Liver (tissue), 9 donors: Measurements from ENCODE around the gene CDCA8. TPM values are rescaled to one million over a fixed set of nuclear protein-coding genes. Genes with fewer than 3 reads are reported as not detected.

Source experiments
- DNase-seq: peaks from one replicate; pipeline ENCODE4 v3.0.0-alpha.2; 2017; ENCODE audit warnings: low spot score
- H3K27ac ChIP-seq, 2 donors: one replicate each; pipeline ENCODE4 v1.7.0; 2013; ENCODE audit warnings: inconsistent platforms in 2 of 2, low read length in 2 of 2, control low read depth in 1 of 2, low read depth in 1 of 2, mild to moderate bottlenecking in 1 of 2
- H3K27me3 ChIP-seq, 4 donors: one replicate each; pipeline versions ENCODE4 v1.6.1 to v1.7.0; 2013; ENCODE audit warnings: low read length in 3 of 4, inconsistent platforms in 1 of 4, mild to moderate bottlenecking in 1 of 4, moderate library complexity in 1 of 4; ENCODE audit not compliant: control insufficient read depth in 4 of 4, insufficient read depth in 4 of 4
- H3K36me3 ChIP-seq, 4 donors: one replicate each; pipeline versions ENCODE4 v1.6.1 to v1.7.0; 2013; ENCODE audit warnings: low read length in 3 of 4, mild to moderate bottlenecking in 3 of 4, low read depth in 1 of 4, moderate library complexity in 1 of 4; ENCODE audit not compliant: control insufficient read depth in 4 of 4, insufficient read depth in 3 of 4
- H3K4me1 ChIP-seq, 4 donors: one replicate each; pipeline versions ENCODE4 v1.6.1 to v1.7.0; 2013; ENCODE audit warnings: low read length in 3 of 4, mild to moderate bottlenecking in 3 of 4, moderate library complexity in 1 of 4; ENCODE audit not compliant: control insufficient read depth in 4 of 4, insufficient read depth in 4 of 4
- H3K4me3 ChIP-seq, 3 donors: one replicate each; pipeline versions ENCODE4 v1.6.1 to v1.7.0; 2013; ENCODE audit warnings: low read length in 3 of 3, control low read depth in 1 of 3, low read depth in 1 of 3, mild to moderate bottlenecking in 1 of 3
- H3K9ac ChIP-seq, 2 donors: one replicate each; pipeline ENCODE4 v1.7.0; 2013; ENCODE audit warnings: low read length in 2 of 2, mild to moderate bottlenecking in 2 of 2, moderate library complexity in 2 of 2, control low read depth in 1 of 2, low read depth in 1 of 2
- H3K9me3 ChIP-seq, 4 donors: one replicate each; pipeline versions ENCODE4 v1.6.1 to v1.7.0; 2013; ENCODE audit warnings: low read length in 3 of 4; ENCODE audit not compliant: control insufficient read depth in 4 of 4
- EGR1 ChIP-seq, 2 donors: IDR thresholded peaks; 2 replicates each; pipeline ENCODE4 v1.6.1; 2016 to 2018; ENCODE audit warnings: antibody characterized with exemption in 2 of 2, low read depth in 2 of 2
- FOXA1 ChIP-seq: IDR thresholded peaks from 2 replicates; pipeline ENCODE4 v1.6.1; 2016; ENCODE audit warnings: antibody characterized with exemption
- FOXA2 ChIP-seq: IDR thresholded peaks from 2 replicates; pipeline ENCODE4 v1.6.1; 2016; ENCODE audit warnings: antibody characterized with exemption
- GABPA ChIP-seq, 2 donors: IDR thresholded peaks in 1 of 2; conservative IDR thresholded peaks in 1 of 2; 2 replicates each; pipeline ENCODE4 v1.6.1; 2016; ENCODE audit warnings: antibody characterized with exemption in 2 of 2, mild to moderate bottlenecking in 1 of 2, moderate library complexity in 1 of 2
- HNF4A ChIP-seq, 2 donors: conservative IDR thresholded peaks; 2 replicates each; pipeline ENCODE4 v1.6.1; 2016; ENCODE audit warnings: antibody characterized with exemption in 2 of 2, mild to moderate bottlenecking in 2 of 2
- HNF4G ChIP-seq: IDR thresholded peaks from 2 replicates; pipeline ENCODE4 v1.6.1; 2016; ENCODE audit warnings: antibody characterized with exemption
- JUND ChIP-seq, 2 donors: IDR thresholded peaks; 2 replicates each; pipeline ENCODE4 v1.6.1; 2016; ENCODE audit warnings: antibody characterized with exemption in 2 of 2
- NR2F2 ChIP-seq: IDR thresholded peaks from 2 replicates; pipeline ENCODE4 v1.6.1; 2016; ENCODE audit warnings: antibody characterized with exemption
- RAD21 ChIP-seq, 2 donors: IDR thresholded peaks; 2 replicates each; pipeline ENCODE4 v1.6.1; 2016; ENCODE audit warnings: antibody characterized with exemption in 2 of 2, mild to moderate bottlenecking in 2 of 2
- RXRA ChIP-seq, 2 donors: IDR thresholded peaks; 2 replicates each; pipeline ENCODE4 v1.6.1; 2017 to 2018; ENCODE audit warnings: antibody characterized with exemption in 2 of 2, mild to moderate bottlenecking in 1 of 2
- SP1 ChIP-seq: IDR thresholded peaks from 2 replicates; pipeline ENCODE4 v1.6.1; 2018; ENCODE audit warnings: antibody characterized with exemption, mild to moderate bottlenecking
- TAF1 ChIP-seq: conservative IDR thresholded peaks from 2 replicates; pipeline ENCODE4 v1.6.1; 2016; ENCODE audit warnings: antibody characterized with exemption, mild to moderate bottlenecking
- YY1 ChIP-seq: IDR thresholded peaks from 2 replicates; pipeline ENCODE4 v1.6.1; 2016; ENCODE audit warnings: antibody characterized with exemption, mild to moderate bottlenecking
- WGBS: extraction: QIAGEN DNeasy Blood & Tissue Kit; methylation state at CpG from one replicate; pipeline ENCODE4 v1.1.7; 2013; 5-methylcytosine and 5-hydroxymethylcytosine counted together
- polyA plus RNA-seq, 2 donors: library from polyadenylated mRNA; stranded (reverse) in 1 of 2; unstranded in 1 of 2; fragments of 200-250 nt in 1 of 2; fragments of >200 nt in 1 of 2; fragmentation: Nextera tagmentation in 1 of 2; extraction: Ambion mirVana in 1 of 2; gene quantifications; one replicate each; pipeline versions ENCODE4 v1.2.1 to v1.2.3, GENCODE V29; 2013 to 2015
- total RNA-seq, 2 donors: library from RNA; depleted of rRNA; stranded (reverse); fragments of >200 nt; gene quantifications; one replicate each; pipeline ENCODE4 v1.2.3, GENCODE V29; 2014
- TF ChIP-seq, protein P1 (sequence below): fragments of 150-350 bp; IDR thresholded peaks from 2 replicates; pipeline ENCODE4 v1.5.1; 2017; ENCODE audit warnings: improper control_type of control experiment, low read depth, low read length; ENCODE audit not compliant: missing input control
- TF ChIP-seq, protein P2 (sequence below): IDR thresholded peaks from 2 replicates; pipeline ENCODE4 v1.6.1; 2016; ENCODE audit warnings: antibody characterized with exemption
- TF ChIP-seq, protein P3 (sequence below): IDR thresholded peaks from 2 replicates; pipeline ENCODE4 v1.6.1; 2016; ENCODE audit warnings: antibody characterized with exemption
- TF ChIP-seq, protein P4 (sequence below): IDR thresholded peaks from 2 replicates; pipeline ENCODE4 v1.6.1; 2016; ENCODE audit warnings: antibody characterized with exemption
- TF ChIP-seq, protein P5 (sequence below): IDR thresholded peaks from 2 replicates; pipeline ENCODE4 v1.6.1; 2016; ENCODE audit warnings: antibody characterized with exemption, mild to moderate bottlenecking
- donor health status: healthy.
- donor health status: healthy.
- donor health status: healthy.
- donor health status: healthy.
- donor health status: healthy.

Gene CDCA8
- total and polyA plus RNA-seq, 4 donors = 0.25 to 16.5 (median 1.4) TPM

DNA sequence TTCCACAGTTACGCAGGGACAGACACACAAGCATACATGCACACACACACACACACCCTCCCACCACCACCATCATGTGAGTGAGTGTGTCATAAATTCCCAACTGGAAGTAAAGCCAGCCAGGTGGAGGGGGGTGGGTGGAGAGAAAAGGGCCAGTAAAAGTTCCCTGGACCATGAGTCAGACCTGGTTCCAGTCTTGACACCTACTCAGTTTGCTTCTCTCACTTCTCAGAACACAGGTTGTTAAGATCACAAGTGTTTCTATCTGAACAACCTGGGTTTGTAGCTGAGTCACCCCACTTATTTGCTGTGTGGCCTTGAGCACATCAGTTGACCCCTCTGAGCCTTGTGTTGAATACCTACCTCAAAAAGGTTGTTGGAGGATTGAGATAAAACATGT lies 63.0 kb downstream of the CDCA8 start:
- H3K27me3 ChIP-seq = peaks cover 5 to 10% (median 6%) of the 10 kb centered on the region in 4 donors
- WGBS = 89% methylated on average over 1 of the region's 1 CpG
- peaks cover 0 to 4% (median 2%) of the 10 kb centered on the region in 4 donors for H3K4me1 ChIP-seq
- no peak for DNase-seq
- no peak overlapping the region for H3K9ac ChIP-seq
- no peak overlapping the region for H3K4me3 ChIP-seq
- TF ChIP-seq NR2F2 (no peak), FOXA1 (no peak), FOXA2 (no peak), RAD21 (IDR thresholded peaks at IDR 0.05) (no peak)
- H3K27ac ChIP-seq = no peak overlapping the region
- H3K36me3 ChIP-seq = no peaks in the 10 kb centered on the region
- H3K9me3 ChIP-seq = no peaks in the 10 kb centered on the region

DNA sequence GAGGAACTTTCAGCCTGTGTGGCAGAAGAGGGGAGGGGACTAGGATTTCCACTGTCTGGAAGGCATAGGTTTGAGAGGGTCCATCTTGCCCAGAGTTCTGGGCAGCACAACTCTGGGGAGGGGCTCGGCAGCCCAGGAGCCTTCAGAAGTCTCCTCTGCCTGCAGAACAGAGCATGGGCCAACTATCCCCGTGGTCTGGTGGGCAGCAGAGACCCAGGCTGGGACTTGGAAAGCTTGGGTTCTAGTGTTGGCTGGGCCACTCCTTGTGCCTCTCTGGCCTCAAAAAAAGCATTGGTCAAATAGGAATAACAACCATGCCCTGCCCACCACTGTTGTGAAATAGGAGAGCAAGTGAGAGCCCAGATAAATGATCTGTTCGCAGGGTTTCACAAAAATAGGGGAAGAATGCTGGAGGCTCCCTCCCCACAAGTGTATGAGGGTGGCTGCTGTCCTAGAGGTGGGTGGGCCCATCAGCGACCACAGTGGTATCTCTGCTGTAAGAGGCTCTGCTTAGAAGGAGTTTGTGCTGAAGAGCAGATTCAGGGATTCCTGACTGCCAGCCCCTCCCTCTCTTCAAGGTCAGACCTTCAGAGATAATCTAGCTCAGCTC lies 63.7 kb downstream of the CDCA8 start:
- Histone ChIP-seq H3K9ac (no peak overlapping the region), H3K36me3 (no peaks in the 10 kb centered on the region), H3K27me3 (peaks cover 5 to 10% (median 6%) of the 10 kb centered on the region in 4 donors), H3K4me3 (no peak overlapping the region), H3K4me1 (peaks cover 0 to 4% (median 2%) of the 10 kb centered on the region in 4 donors), H3K9me3 (no peaks in the 10 kb centered on the region), H3K27ac (no peak overlapping the region)
- 61% methylated on average over 4 of the region's 4 CpGs for WGBS
- TF ChIP-seq GABPA (IDR thresholded peaks at IDR 0.05 in 1 of 2, conservative IDR thresholded peaks at IDR 0.05 in 1 of 2) = no peak
- TF ChIP-seq FOXA2 = no peak
- TF ChIP-seq RXRA (IDR thresholded peaks at IDR 0.05) = no peak
- TF ChIP-seq, protein P1, sequence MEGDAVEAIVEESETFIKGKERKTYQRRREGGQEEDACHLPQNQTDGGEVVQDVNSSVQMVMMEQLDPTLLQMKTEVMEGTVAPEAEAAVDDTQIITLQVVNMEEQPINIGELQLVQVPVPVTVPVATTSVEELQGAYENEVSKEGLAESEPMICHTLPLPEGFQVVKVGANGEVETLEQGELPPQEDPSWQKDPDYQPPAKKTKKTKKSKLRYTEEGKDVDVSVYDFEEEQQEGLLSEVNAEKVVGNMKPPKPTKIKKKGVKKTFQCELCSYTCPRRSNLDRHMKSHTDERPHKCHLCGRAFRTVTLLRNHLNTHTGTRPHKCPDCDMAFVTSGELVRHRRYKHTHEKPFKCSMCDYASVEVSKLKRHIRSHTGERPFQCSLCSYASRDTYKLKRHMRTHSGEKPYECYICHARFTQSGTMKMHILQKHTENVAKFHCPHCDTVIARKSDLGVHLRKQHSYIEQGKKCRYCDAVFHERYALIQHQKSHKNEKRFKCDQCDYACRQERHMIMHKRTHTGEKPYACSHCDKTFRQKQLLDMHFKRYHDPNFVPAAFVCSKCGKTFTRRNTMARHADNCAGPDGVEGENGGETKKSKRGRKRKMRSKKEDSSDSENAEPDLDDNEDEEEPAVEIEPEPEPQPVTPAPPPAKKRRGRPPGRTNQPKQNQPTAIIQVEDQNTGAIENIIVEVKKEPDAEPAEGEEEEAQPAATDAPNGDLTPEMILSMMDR = no peak
- TF ChIP-seq JUND (IDR thresholded peaks at IDR 0.05) = no peak
- TF ChIP-seq, protein P2, sequence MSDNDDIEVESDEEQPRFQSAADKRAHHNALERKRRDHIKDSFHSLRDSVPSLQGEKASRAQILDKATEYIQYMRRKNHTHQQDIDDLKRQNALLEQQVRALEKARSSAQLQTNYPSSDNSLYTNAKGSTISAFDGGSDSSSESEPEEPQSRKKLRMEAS = no peak
- TF ChIP-seq YY1 = no peak
- no peak for TF ChIP-seq FOXA1
- TF ChIP-seq TAF1 = no peak
- no peak for TF ChIP-seq EGR1 (IDR thresholded peaks at IDR 0.05; ENCODE audit: low read depth in 2 of 2)
- TF ChIP-seq SP1 = no peak
- no peak for TF ChIP-seq HNF4A (conservative IDR thresholded peaks at IDR 0.05)
- no peak for TF ChIP-seq HNF4G
- TF ChIP-seq, protein P3, sequence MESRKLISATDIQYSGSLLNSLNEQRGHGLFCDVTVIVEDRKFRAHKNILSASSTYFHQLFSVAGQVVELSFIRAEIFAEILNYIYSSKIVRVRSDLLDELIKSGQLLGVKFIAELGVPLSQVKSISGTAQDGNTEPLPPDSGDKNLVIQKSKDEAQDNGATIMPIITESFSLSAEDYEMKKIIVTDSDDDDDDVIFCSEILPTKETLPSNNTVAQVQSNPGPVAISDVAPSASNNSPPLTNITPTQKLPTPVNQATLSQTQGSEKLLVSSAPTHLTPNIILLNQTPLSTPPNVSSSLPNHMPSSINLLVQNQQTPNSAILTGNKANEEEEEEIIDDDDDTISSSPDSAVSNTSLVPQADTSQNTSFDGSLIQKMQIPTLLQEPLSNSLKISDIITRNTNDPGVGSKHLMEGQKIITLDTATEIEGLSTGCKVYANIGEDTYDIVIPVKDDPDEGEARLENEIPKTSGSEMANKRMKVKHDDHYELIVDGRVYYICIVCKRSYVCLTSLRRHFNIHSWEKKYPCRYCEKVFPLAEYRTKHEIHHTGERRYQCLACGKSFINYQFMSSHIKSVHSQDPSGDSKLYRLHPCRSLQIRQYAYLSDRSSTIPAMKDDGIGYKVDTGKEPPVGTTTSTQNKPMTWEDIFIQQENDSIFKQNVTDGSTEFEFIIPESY = no peak
- TF ChIP-seq, protein P4, sequence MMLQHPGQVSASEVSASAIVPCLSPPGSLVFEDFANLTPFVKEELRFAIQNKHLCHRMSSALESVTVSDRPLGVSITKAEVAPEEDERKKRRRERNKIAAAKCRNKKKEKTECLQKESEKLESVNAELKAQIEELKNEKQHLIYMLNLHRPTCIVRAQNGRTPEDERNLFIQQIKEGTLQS = no peak
- TF ChIP-seq, protein P5, sequence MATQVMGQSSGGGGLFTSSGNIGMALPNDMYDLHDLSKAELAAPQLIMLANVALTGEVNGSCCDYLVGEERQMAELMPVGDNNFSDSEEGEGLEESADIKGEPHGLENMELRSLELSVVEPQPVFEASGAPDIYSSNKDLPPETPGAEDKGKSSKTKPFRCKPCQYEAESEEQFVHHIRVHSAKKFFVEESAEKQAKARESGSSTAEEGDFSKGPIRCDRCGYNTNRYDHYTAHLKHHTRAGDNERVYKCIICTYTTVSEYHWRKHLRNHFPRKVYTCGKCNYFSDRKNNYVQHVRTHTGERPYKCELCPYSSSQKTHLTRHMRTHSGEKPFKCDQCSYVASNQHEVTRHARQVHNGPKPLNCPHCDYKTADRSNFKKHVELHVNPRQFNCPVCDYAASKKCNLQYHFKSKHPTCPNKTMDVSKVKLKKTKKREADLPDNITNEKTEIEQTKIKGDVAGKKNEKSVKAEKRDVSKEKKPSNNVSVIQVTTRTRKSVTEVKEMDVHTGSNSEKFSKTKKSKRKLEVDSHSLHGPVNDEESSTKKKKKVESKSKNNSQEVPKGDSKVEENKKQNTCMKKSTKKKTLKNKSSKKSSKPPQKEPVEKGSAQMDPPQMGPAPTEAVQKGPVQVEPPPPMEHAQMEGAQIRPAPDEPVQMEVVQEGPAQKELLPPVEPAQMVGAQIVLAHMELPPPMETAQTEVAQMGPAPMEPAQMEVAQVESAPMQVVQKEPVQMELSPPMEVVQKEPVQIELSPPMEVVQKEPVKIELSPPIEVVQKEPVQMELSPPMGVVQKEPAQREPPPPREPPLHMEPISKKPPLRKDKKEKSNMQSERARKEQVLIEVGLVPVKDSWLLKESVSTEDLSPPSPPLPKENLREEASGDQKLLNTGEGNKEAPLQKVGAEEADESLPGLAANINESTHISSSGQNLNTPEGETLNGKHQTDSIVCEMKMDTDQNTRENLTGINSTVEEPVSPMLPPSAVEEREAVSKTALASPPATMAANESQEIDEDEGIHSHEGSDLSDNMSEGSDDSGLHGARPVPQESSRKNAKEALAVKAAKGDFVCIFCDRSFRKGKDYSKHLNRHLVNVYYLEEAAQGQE = no peak
- TF ChIP-seq NR2F2 = no peak
- no peak for TF ChIP-seq RAD21 (IDR thresholded peaks at IDR 0.05)
- no peak for DNase-seq
